HEK293 (cell line): Measurements from ENCODE around the gene CRTC3.
A peak's percentile ranks its signal among the peaks of the same experiment; 100 is the strongest.

ENCODE experiments used
- CTCF ChIA-PET: fragments of 350-600 bp; formaldehyde crosslinking; extraction: SDS; loops from one replicate; lab custom pipeline; 2021; ENCODE audit warnings: antibody characterized with exemption; lab: Yijun Ruan, JAX
- POLR2A ChIA-PET: fragments of 300-600 bp; formaldehyde crosslinking; extraction: SDS; loops from one replicate; lab custom pipeline; 2020; ENCODE audit warnings: antibody characterized with exemption, inconsistent platforms; lab: Yijun Ruan, JAX
- H3K27ac ChIP-seq: fragments of 200-500 bp; sonication (Bioruptor generic); 2 replicates; pipeline ENCODE4 v1.5.1; 2014; ENCODE audit warnings: low read depth, low read length, control low read depth, inconsistent platforms; ENCODE audit errors: extremely low read depth
- H3K36me3 ChIP-seq, 2 experiments: fragments of 200-500 bp in 1 of 2; sonication (Bioruptor generic) in 1 of 2; 1 replicate in 1 of 2; 2 replicates in 1 of 2; pipeline ENCODE4 v1.5.1; 2014 to 2017; ENCODE audit warnings: inconsistent platforms in 2 of 2, low read length in 2 of 2; ENCODE audit not compliant: control insufficient read depth in 2 of 2, insufficient read depth in 1 of 2
- H3K4me1 ChIP-seq: fragments of 200-500 bp; sonication (Bioruptor generic); 2 replicates; pipeline ENCODE4 v1.5.1; 2014; ENCODE audit warnings: mild to moderate bottlenecking, low read length, inconsistent platforms; ENCODE audit not compliant: control insufficient read depth, insufficient read depth
- H3K4me3 ChIP-seq: 2 replicates; pipeline ENCODE4 v1.5.1; 2011; ENCODE audit warnings: low read depth, mild to moderate bottlenecking, control low read depth, low read length, moderate library complexity
- H3K9me3 ChIP-seq: fragments of 200-500 bp; sonication (Bioruptor generic); 2 replicates; pipeline ENCODE4 v1.5.1; 2014; ENCODE audit warnings: low read depth, low read length, inconsistent platforms; ENCODE audit not compliant: control insufficient read depth, insufficient read depth
- BCL11A ChIP-seq: fragments of 450-650 bp; formaldehyde crosslinking; IDR thresholded peaks from 2 replicates; pipeline ENCODE4 v1.5.1; 2016; ENCODE audit warnings: low read depth, missing biosample characterization, missing genetic modification characterization
- EGR2 ChIP-seq: fragments of 450-650 bp; formaldehyde crosslinking; IDR thresholded peaks from 2 replicates; pipeline ENCODE4 v1.5.1; 2016; ENCODE audit warnings: low read depth, missing biosample characterization, missing genetic modification characterization
- FEZF1 ChIP-seq: fragments of 450-650 bp; formaldehyde crosslinking; IDR thresholded peaks from 2 replicates; pipeline ENCODE4 v1.5.1; 2016; ENCODE audit warnings: missing biosample characterization, missing genetic modification characterization
- GLIS1 ChIP-seq: fragments of 450-650 bp; formaldehyde crosslinking; IDR thresholded peaks from 2 replicates; pipeline ENCODE4 v1.5.1; 2016; ENCODE audit warnings: missing biosample characterization, missing genetic modification characterization
- IKZF3 ChIP-seq: fragments of 450-650 bp; IDR thresholded peaks from 2 replicates; pipeline ENCODE4 v1.5.0; 2018; ENCODE audit warnings: missing biosample characterization, mild to moderate bottlenecking, missing genetic modification characterization, moderate library complexity
- KLF1 ChIP-seq: fragments of 450-650 bp; formaldehyde crosslinking; IDR thresholded peaks from 2 replicates; pipeline ENCODE4 v1.5.1; 2016; ENCODE audit warnings: missing biosample characterization, missing genetic modification characterization
- PATZ1 ChIP-seq: fragments of 450-650 bp; formaldehyde crosslinking; IDR thresholded peaks from 2 replicates; pipeline ENCODE4 v1.5.1; 2016; ENCODE audit warnings: missing biosample characterization, missing genetic modification characterization
- RBAK ChIP-seq: fragments of 450-650 bp; formaldehyde crosslinking; IDR thresholded peaks from 2 replicates; pipeline ENCODE4 v1.5.1; 2016; ENCODE audit warnings: missing biosample characterization, missing genetic modification characterization
- REST ChIP-seq: fragments of 450-650 bp; formaldehyde crosslinking; IDR thresholded peaks from 2 replicates; pipeline ENCODE4 v1.5.1; 2016; ENCODE audit warnings: missing biosample characterization, missing genetic modification characterization
- SP7 ChIP-seq: fragments of 450-650 bp; formaldehyde crosslinking; IDR thresholded peaks from 2 replicates; pipeline ENCODE4 v1.5.1; 2016; ENCODE audit warnings: missing biosample characterization, missing genetic modification characterization
- YY2 ChIP-seq: fragments of 450-650 bp; formaldehyde crosslinking; IDR thresholded peaks from 2 replicates; pipeline ENCODE4 v1.5.1; 2016; ENCODE audit warnings: missing biosample characterization, missing genetic modification characterization
- ZBTB17 ChIP-seq: fragments of 450-650 bp; formaldehyde crosslinking; IDR thresholded peaks from 2 replicates; pipeline ENCODE4 v1.5.1; 2016; ENCODE audit warnings: missing biosample characterization, missing genetic modification characterization
- ZBTB20 ChIP-seq: fragments of 450-650 bp; formaldehyde crosslinking; IDR thresholded peaks from 2 replicates; pipeline ENCODE4 v1.5.1; 2016; ENCODE audit warnings: missing biosample characterization, missing genetic modification characterization
- ZBTB26 ChIP-seq: fragments of 450-650 bp; formaldehyde crosslinking; optimal IDR thresholded peaks from 2 replicates; pipeline ENCODE3; 2016; ENCODE audit warnings: missing biosample characterization, mild to moderate bottlenecking, missing genetic modification characterization
- ZBTB8A ChIP-seq: fragments of 450-650 bp; formaldehyde crosslinking; IDR thresholded peaks from 2 replicates; pipeline ENCODE4 v1.5.1; 2016; ENCODE audit warnings: missing biosample characterization, missing genetic modification characterization
- ZFP3 ChIP-seq: fragments of 450-650 bp; formaldehyde crosslinking; IDR thresholded peaks from 2 replicates; pipeline ENCODE4 v1.5.1; 2016; ENCODE audit warnings: low read depth, missing biosample characterization, missing genetic modification characterization
- ZNF211 ChIP-seq: fragments of 450-650 bp; formaldehyde crosslinking; IDR thresholded peaks from 2 replicates; pipeline ENCODE4 v1.5.1; 2016; ENCODE audit warnings: low read depth, missing biosample characterization, missing genetic modification characterization
- ZNF214 ChIP-seq: fragments of 450-650 bp; formaldehyde crosslinking; IDR thresholded peaks from 2 replicates; pipeline ENCODE4 v1.5.1; 2017; ENCODE audit warnings: missing biosample characterization, mild to moderate bottlenecking, missing genetic modification characterization, borderline replicate concordance
- ZNF221 ChIP-seq: fragments of 450-650 bp; formaldehyde crosslinking; IDR thresholded peaks from 2 replicates; pipeline ENCODE4 v1.5.1; 2017; ENCODE audit warnings: missing biosample characterization, missing genetic modification characterization, borderline replicate concordance
- ZNF548 ChIP-seq: fragments of 450-650 bp; formaldehyde crosslinking; IDR thresholded peaks from 2 replicates; pipeline ENCODE4 v1.5.1; 2016; ENCODE audit warnings: missing biosample characterization, missing genetic modification characterization
- ZNF571 ChIP-seq: fragments of 450-650 bp; formaldehyde crosslinking; IDR thresholded peaks from 2 replicates; pipeline ENCODE4 v1.5.0; 2017; ENCODE audit warnings: missing biosample characterization, missing genetic modification characterization
- ZNF580 ChIP-seq: fragments of 450-650 bp; formaldehyde crosslinking; IDR thresholded peaks from 2 replicates; pipeline ENCODE4 v1.5.1; 2016; ENCODE audit warnings: missing biosample characterization, missing genetic modification characterization
- ZNF639 ChIP-seq: fragments of 450-650 bp; formaldehyde crosslinking; IDR thresholded peaks from 2 replicates; pipeline ENCODE4 v1.5.1; 2016; ENCODE audit warnings: missing biosample characterization, missing genetic modification characterization
- ZNF670 ChIP-seq: fragments of 450-650 bp; formaldehyde crosslinking; IDR thresholded peaks from 2 replicates; pipeline ENCODE4 v1.5.1; 2016; ENCODE audit warnings: missing biosample characterization, missing genetic modification characterization, low read depth
- ZNF777 ChIP-seq: fragments of 450-650 bp; formaldehyde crosslinking; IDR thresholded peaks from 2 replicates; pipeline ENCODE4 v1.5.1; 2017; ENCODE audit warnings: missing biosample characterization, missing genetic modification characterization, borderline replicate concordance

Gene CRTC3

GRCh38 chr15:90482124-90483011 is 47.4 kb upstream of the CRTC3 start (continued):
- TF ChIP-seq REST (tag by site-specific recombination) (no peak), ZFP3 (tag by site-specific recombination) (no peak), ZNF221 (no peak), PATZ1 (no peak), ZBTB17 (tag by site-specific recombination) (peak; percentile 22; the same call in 1 of the 2 replicates), ZNF571 (tag by site-specific recombination) (no peak), ZNF580 (no peak)

GRCh38 chr15:90483012-90483307 is 46.8 kb upstream of the CRTC3 start:
- H3K36me3 ChIP-seq = peaks cover 53 to 80% of the 10 kb centered on the region in 2 experiments
- CTCF ChIA-PET = interaction anchor here (0.6 to 8.4 kb wide), 47 partner anchors 9 to 403 kb away, joined by 3 to 225 read pairs (median 6); partner anchors contain the start of gene IQGAP1

GRCh38 chr15:90483637-90484036 is 46.1 kb upstream of the CRTC3 start:
- no peaks in the 10 kb centered on the region for H3K4me1 ChIP-seq
- H3K27ac ChIP-seq = no peak overlapping the region
- H3K4me3 ChIP-seq = no peak overlapping the region
- H3K36me3 ChIP-seq = peaks cover 57 to 76% of the 10 kb centered on the region in 2 experiments
- ChIA-PET CTCF (interaction anchor here (0.6 to 8.4 kb wide), 10 partner anchors 16 to 190 kb away, joined by 4 to 225 read pairs (median 17); no protein-coding TSS in a partner anchor), POLR2A (no interaction called here)
- TF ChIP-seq KLF1 (tag by site-specific recombination) (no peak), ZBTB8A (no peak), ZNF211 (tag by site-specific recombination) (no peak), ZNF639 (no peak), GLIS1 (tag by site-specific recombination) (no peak), ZNF670 (no peak), ZNF214 (no peak), ZBTB26 (tag by site-specific recombination) (no peak)
- H3K9me3 ChIP-seq = no peaks in the 10 kb centered on the region

More at GRCh38 chr15:90483012-90483307, 46.8 kb upstream of the CRTC3 start:
- TF ChIP-seq IKZF3 (tag by site-specific recombination) (no peak), YY2 (tag by site-specific recombination) (no peak), EGR2 (tag by site-specific recombination) (no peak), ZNF777 (tag by site-specific recombination) (no peak), ZNF548 (tag by site-specific recombination) (no peak), SP7 (tag by site-specific recombination) (no peak), BCL11A (no peak), RBAK (tag by site-specific recombination) (no peak), ZBTB20 (tag by site-specific recombination) (no peak), FEZF1 (no peak)
- no peak overlapping the region for H3K27ac ChIP-seq
- POLR2A ChIA-PET = interaction anchor here (1.0 to 1.7 kb wide), 2 partner anchors 95 to 109 kb away, joined by 3 to 5 read pairs; partner anchors contain the start of gene IQGAP1
- H3K9me3 ChIP-seq = no peaks in the 10 kb centered on the region
- H3K4me1 ChIP-seq = no peaks in the 10 kb centered on the region
- H3K4me3 ChIP-seq = no peak overlapping the region
